ENCODE measurements around the gene HCFC1.

HCFC1 gene

GRCh38 chrX:153937056-153937455 is 34.6 kb downstream of the HCFC1 start:
- DNase-seq = no peak

GRCh38 chrX:153935326-153935851 is 36.2 kb downstream of the HCFC1 start:
- DNase-seq = no peak

- DNase-seq = peak; percentile 53
Observed at GRCh38 chrX:153934762-153935325, 36.8 kb downstream of the HCFC1 start, which contains the start of gene NAA10. Gene NAA10, minus strand, starts transcription at chrX:153935037. Its CDS starts 133 bp downstream, at chrX:153934904.

- DNase-seq = no peak
Observed at GRCh38 chrX:153934148-153934761, 37.4 kb downstream of the HCFC1 start.

GRCh38 chrX:153933748-153934147 is 37.9 kb downstream of the HCFC1 start:
- DNase-seq = no peak

GRCh38 chrX:153932220-153932915 is 39.2 kb downstream of the HCFC1 start:
- no peak for DNase-seq

GRCh38 chrX:153931748-153932147 is 39.9 kb downstream of the HCFC1 start:
- no peak for DNase-seq

GRCh38 chrX:153931151-153931550 is 40.5 kb downstream of the HCFC1 start:
- no peak for DNase-seq

- DNase-seq = no peak
Observed at GRCh38 chrX:153930011-153930910, 41.4 kb downstream of the HCFC1 start.

- DNase-seq = no peak
Observed at GRCh38 chrX:153929576-153929975, 42.0 kb downstream of the HCFC1 start.

GRCh38 chrX:153928846-153929245 is 42.8 kb downstream of the HCFC1 start:
- DNase-seq = no peak

- DNase-seq = peak; percentile 93
Observed at GRCh38 chrX:153927922-153928760, 43.5 kb downstream of the HCFC1 start.

GRCh38 chrX:153927672-153927921 is 44.0 kb downstream of the HCFC1 start:
- no peak for DNase-seq

GRCh38 chrX:153926858-153927671 is 44.6 kb downstream of the HCFC1 start:
- peak; percentile 75 for DNase-seq

GRCh38 chrX:153926552-153926857 is 45.1 kb downstream of the HCFC1 start:
- no peak for DNase-seq

- peak; percentile 74 for DNase-seq
Observed at GRCh38 chrX:153925739-153926551, 45.7 kb downstream of the HCFC1 start, which contains the start of gene ARHGAP4. Gene ARHGAP4, minus strand, starts transcription at chrX:153926264. Its CDS starts 62 bp downstream, at chrX:153926202.

GRCh38 chrX:153925387-153925738 is 46.3 kb downstream of the HCFC1 start:
- DNase-seq = no peak

GRCh38 chrX:153924149-153924861 is 47.3 kb downstream of the HCFC1 start:
- peak; percentile 38 for DNase-seq

GRCh38 chrX:153922932-153923857 is 48.4 kb downstream of the HCFC1 start:
- DNase-seq = no peak
